GM12891 (cell line): ENCODE data around the gene TMEM50A. TPM values are rescaled to one million over a fixed set of nuclear protein-coding genes. Genes with fewer than 3 reads are reported as not detected.
"Not testable (repeated sequence)": the region's sequence is repeated elsewhere in the genome, so short reads cannot be mapped to it uniquely, and the experiment has no call there.

Experiments used
- DNase-seq: peaks from one replicate; pipeline ENCODE4 v3.0.0; 2011; ENCODE audit warnings: low spot score; ENCODE audit not compliant: insufficient read length
- FAIRE-seq: peaks from 2 replicates; lab custom pipeline; 2011; peaks lifted over from hg19 to GRCh38; lab: Jason Lieb, UNC
- PAX5 ChIP-seq: IDR thresholded peaks from 2 replicates; pipeline ENCODE4 v1.6.1; 2011; ENCODE audit warnings: low read length, moderate library complexity, mild to moderate bottlenecking; ENCODE audit not compliant: insufficient read depth, severe bottlenecking
- POLR2A ChIP-seq: IDR thresholded peaks from 2 replicates; pipeline ENCODE4 v1.6.1; 2011; ENCODE audit warnings: low read depth, low read length, control low read depth
- POLR2AphosphoS5 ChIP-seq: IDR thresholded peaks from 2 replicates; pipeline ENCODE4 v1.6.1; 2011; ENCODE audit warnings: low read depth, low read length, control low read depth
- POU2F2 ChIP-seq: IDR thresholded peaks from 2 replicates; pipeline ENCODE4 v1.6.1; 2011; ENCODE audit warnings: low read depth, mild to moderate bottlenecking, control low read depth, low read length, moderate library complexity
- polyA plus RNA-seq: library from polyadenylated mRNA; unstranded; fragments of >200 nt; gene quantifications from one replicate; pipeline ENCODE4 v1.2.1, GENCODE V29; 2012; ENCODE audit warnings: low read depth, missing spikeins, inconsistent platforms; ENCODE audit not compliant: missing spikeins

TMEM50A gene
- 82.9 TPM for polyA plus RNA-seq

DNA sequence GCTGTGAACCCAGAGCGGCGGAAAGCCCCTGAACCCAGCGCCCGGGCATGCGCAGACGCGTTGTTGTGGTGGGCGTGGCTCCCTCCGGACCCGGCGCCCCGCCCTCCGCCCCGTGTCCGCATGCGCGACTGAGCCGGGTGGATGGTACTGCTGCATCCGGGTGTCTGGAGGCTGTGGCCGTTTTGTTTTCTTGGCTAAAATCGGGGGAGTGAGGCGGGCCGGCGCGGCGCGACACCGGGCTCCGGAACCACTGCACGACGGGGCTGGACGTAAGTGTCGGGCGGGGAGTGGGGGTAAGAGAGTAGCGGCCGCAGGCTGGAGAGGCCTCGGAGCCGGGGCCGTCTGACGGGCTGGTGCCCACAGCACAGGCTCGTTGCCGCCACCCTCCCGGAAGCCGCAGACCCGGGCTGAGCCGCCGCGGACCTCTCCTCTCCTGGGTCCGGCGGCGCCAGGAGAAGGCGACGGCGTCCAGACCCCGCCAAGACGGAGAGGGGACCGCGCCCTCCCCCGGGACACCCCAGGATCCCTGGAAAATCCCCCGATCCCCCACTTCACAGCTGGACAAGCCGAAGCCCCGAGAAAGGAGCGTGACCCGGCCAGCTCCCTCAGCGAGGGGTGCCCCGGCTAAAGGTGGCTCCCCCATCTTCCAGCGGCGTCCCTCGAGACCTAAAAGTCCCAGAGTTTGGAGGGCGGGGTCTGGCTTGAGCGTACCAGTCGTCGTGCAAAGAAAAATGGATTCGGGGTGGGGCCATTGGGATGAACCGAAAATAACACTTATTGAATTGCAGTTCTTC, at the start of gene TMEM50A:
Gene TMEM50A, plus strand, starts transcription at position 147 of the 794 bp plus-strand sequence. CDS start 2,153 bp downstream, outside the sequence.
- DNase-seq (peak; percentile 79), FAIRE-seq (peak; percentile 99)
- TF ChIP-seq POU2F2: no peak
- TF ChIP-seq POLR2A: peak; percentile 40; the same call in 1 of the 2 replicates
- TF ChIP-seq POLR2AphosphoS5: peak; percentile 40; the same call in 1 of the 2 replicates
- TF ChIP-seq PAX5: no peak

DNA sequence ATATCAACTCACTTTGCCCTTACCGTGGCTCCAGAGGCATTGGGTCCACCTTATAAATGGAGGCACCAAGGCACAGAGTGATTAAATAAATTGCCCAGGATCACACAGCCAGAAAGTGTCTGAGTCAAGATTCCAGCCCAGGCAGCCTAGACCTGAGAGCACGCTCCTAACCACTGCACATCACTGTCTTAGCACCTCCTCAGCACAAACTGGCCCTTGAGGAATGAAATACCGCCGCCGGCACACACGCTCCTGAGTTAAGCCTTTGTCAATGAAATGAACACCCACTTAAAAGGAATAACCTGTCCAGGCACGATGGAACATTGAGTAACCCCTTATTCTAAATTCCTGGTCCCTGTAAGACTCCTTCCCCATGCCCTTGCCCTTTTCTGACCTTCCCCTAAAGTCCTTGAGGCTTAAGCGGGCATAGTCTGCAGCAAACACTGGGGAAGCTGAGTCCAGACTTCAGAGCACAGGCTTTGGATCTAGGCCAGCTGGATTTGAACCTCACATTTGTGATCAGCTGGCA, 49.5 kb upstream of the TMEM50A start:
- not testable (repeated sequence) for DNase-seq, FAIRE-seq

DNA sequence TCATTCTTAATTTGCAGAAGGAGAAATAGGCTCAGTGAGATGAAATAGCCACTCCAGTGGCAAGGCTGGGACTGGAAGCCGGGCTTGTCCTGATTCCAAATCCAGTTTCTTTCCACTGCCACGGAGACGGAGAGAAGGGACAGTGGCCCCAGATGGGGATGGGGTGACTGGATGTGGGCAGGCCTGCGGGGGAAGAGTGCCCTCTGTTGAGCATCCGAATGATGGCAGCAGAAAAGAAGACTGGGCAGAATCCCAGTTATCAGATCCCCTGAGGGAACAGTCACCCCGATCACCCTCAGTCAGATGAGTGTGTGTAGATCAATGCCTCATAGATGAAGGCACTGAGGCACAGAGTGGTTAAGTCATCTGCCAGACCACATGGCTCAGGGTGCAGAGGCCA, 48.1 kb upstream of the TMEM50A start:
- DNase-seq: not testable (repeated sequence)
- peak; percentile 87 for FAIRE-seq

DNA sequence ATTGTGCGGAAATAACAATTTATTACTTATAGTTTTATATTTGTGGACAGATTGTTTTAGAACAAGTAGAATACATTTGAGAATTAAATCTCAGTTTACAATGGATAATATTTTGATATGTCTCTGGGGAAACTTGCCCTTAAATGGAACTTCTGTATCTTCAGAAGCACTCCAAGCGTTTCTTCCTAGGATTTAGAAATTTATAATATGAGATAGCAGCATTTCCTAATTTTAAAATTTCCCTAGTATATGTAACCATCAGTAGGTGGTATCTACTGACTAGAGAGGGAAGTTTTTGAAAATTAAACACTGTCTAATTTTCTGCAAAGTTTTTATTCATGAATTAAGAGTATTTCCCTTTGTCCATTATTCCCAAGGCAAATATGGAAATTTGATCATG, 44.7 kb upstream of the TMEM50A start:
- FAIRE-seq, DNase-seq: not testable (repeated sequence)

DNA sequence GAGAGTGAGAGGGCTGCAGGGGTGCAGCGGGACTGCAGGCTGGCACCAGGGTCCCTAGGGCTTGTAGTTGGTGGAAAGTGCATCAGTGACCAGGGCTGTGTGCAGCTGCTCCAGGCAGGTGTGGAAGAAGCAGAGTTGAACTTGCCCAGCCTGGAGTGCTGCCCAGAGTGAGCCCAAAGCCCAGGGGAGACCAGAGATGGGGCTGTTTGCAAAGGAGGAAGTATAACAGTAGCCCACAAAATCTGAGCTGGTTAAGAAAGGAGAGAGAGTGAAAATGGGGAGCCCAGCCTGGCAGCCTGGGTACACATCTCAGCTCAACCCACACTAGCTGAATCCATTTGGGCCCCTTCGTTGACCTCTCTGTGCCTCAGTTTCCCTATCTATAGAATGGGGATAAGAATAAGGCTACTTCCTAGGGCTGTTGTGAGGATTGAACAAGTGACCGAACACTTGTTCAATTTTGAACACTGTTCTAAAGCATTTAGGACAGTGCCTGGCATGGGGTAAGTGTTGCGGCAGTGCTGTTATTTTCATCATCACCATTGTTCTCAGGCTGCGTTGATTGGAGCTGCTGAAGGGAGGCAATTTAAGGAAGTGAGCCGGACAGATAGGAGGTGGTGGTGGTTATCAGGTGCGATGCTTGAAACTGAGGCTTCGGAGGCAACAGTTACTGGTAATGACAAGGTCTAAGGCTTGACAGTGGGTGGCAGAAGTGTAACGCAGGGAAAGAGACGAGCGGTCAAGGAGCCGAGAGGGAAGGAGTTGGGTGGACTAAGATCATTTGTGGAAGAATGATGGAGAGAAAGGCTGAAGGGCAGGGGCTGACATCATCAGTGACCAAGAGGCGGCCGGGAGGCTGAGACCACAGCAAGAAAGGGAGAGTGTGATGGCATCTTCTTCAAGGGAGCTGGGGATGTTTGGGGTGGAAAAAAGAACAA, 43.0 kb upstream of the TMEM50A start:
- not testable (repeated sequence) for FAIRE-seq, DNase-seq

DNA sequence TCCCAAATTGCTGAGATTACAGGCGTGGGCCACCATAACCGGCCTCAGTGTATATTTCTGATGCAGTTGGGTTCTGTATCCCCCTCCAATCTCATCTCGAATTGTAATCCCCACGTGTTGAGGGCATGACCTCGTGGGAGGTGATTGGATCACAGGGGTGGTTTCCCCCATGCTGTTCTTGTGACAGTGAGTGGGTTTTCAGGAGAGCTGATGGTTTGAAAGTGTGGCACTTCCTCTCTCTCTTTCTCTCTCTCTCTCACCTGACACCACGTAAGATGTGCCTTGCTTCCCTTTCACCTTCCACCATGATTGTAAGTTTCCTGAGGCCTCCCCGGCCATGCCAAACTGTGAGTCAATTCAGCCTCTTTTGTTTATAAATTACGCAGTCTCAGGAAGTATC, 41.6 kb upstream of the TMEM50A start:
- not testable (repeated sequence) for DNase-seq, FAIRE-seq

DNA sequence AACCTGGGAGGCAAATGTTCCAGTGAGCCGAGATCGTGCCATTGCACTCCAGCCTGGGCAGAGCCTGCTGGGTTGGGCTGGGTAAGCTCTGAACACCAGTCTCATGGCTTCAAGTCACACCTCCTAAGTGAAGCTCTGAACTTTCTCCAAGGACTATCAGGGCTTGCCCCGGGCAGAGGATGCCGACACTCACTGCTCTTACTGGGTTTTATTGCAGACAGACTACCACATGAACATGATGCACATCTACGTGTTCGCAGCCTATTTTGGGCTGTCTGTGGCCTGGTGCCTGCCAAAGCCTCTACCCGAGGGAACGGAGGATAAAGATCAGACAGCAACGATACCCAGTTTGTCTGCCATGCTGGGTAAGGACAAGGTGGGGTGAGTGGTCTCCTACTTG, 37.4 kb upstream of the TMEM50A start:
- not testable (repeated sequence) for FAIRE-seq, DNase-seq

DNA sequence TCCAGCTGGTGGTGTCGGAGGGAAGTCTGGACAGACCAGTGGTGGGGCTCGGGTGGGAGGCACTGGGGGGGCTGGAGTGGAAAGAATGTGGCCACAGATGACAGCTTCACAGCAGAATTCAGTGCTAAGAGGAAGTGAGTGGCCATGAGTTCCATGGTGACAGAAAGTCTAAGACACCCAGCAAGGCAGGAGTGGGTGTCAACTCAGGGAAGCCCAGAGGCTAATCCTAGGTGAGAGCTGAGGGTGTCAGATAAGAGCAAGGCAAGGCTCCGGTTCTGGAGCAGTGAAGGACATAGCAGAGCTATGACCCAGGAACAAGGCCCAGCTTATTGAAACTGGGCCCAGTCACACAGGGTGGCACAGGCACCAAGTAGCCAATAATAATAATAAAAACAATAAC, 35.8 kb upstream of the TMEM50A start:
- not testable (repeated sequence) for FAIRE-seq, DNase-seq

DNA sequence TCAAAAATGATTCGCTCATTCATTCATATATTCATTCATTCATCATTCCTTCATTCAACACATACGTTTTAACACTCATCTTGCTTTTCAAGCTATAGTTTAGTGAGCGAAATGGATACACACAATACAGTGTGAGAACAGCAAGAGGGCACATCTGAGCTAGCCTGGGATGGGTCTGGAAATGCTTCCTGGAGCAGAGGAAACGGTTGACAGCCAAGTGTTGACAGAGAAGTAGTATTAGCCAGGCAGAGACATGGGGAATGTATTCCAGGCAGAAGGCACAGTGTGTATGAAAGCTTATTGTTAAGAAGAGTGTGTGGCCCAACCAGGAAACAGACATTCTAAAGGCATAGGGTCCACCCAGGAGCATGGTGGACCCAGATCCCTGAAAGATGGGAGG, 33.2 kb upstream of the TMEM50A start:
- not testable (repeated sequence) for DNase-seq, FAIRE-seq

DNA sequence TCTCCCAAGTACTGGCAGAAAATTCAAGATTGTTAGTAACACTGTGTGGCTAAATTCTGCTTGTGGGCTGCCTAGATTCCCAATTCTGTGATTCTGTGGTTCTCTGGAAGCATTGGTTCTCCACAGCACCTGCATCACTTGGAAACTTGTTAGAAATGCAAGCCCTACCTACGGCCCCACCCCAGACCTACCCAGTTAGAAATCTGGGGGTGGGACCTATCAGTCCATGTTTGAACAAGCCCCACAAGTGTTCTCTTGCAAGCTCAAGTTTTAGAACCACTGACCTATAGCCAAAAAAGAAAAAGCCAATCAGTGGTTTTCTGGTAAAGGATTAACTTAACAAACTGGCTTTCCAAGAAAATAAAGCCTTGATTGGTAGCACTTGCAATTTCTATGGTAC, 30.0 kb upstream of the TMEM50A start:
- not testable (repeated sequence) for FAIRE-seq, DNase-seq

DNA sequence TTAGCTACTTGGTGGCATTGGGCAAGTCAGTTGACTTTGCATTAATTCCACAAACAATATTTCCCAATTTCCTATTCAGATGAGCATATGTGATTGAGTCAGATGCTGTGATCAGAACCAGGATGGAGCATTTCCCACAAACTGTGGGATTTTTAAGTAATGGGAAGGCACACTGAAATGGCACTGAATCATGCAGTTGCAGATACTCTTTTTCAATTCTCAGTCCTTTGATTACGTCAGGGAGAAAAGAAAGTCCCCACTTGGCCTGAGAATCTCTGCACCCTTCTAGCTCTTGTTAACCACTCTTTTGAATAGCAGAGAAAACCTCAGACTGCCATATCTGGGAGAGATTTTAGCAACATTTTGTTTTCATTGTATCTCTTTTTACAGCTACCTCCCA, 29.0 kb upstream of the TMEM50A start:
- not testable (repeated sequence) for FAIRE-seq, DNase-seq

DNA sequence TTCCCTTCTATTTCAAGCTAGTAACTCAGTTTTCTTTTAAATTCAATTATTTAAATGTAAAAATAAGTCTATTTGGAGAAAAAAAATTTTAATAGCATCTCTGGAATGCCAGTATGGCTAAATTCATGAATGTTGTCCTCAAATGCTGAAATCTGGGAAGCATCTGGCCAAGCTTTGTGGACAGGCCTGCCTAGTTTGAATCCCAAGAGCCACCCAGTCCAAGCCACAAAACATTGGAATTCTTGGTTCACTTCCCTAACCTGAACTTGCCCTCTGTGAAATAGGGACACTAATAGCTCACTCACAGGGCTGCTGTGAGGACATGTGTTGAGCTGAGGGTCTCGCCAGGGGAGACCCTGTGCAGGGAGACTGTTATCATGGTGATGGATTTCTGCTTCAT, 28.6 kb upstream of the TMEM50A start:
- not testable (repeated sequence) for FAIRE-seq, DNase-seq

DNA sequence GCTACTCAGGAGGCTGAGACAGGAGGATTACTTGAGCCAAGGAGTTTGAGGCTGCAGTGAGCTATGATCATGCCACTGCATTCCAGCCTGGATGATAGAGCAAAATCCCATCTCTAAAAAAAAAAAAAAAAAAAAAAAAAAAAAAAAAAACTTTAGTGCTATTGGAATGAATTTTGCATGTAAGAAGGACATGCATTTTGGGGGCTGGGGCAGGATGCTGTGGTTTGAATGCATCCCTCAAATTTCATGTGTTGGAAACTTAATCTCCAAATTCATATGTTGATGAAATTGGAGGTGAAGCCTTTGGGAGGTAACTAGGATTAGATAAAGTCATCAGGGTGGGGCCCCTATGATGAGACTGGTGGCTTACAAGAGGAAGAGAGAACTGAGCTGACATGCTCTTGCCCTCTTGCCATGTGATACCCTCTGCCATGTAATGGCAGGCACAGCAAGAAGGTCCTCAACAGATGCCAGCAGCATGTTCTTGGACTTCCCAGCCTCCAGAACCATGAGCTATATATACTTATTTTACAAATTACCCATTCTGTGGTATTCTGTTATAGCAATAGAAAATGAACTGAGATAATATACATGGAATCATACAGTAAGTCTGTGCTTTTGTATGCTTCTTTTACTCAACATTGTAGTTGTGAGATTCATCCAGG, 25.2 kb upstream of the TMEM50A start:
- not testable (repeated sequence) for FAIRE-seq, DNase-seq

DNA sequence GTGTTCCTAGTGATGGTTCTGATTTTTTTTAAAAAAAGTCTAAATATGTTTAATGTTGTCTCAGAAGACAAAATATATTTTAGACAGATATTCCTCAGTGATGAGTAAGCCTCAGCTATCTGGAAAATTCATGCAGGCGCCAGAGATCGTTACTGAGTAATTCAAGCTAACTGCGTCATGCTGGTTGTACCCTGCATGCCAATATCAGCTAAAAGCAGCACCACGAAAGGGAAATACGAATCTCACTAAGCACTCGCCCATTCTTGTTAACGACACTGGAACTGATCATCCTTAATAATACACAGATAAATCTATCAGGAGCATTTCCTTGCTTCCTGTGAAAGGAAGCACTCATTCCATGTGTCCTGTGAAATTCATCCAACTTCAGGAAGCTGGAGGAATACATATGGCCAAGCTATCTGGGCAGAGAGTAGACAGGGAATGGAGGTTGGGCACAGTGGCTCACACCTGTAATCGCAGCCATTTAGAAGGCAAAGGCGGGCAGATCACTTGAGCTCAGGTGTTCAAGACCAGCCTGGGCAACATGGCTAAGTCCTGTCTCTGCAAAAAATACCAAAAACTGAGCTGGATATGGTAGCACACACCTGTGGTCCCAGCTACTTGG, 17.7 kb upstream of the TMEM50A start:
- FAIRE-seq, DNase-seq: not testable (repeated sequence)

DNA sequence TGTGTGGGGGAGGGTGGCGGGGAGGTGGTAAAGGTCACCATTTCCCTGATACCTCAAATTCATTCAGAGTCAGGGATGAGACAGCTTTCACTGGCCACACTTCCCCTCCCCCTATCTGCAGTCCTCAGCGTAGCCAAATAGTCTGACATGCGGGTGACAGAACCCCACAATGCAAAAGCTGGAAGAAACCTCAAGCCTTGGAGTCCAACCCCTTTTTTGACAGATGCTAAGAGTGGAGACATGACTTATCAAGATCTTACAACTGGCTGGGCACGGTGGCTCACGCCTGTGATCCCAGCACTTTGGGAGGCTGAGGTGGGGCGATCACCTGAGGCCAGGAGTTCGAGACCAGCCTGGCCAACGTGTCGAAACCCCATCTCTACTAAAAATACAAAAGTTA, 16.0 kb upstream of the TMEM50A start:
- FAIRE-seq, DNase-seq: not testable (repeated sequence)

DNA sequence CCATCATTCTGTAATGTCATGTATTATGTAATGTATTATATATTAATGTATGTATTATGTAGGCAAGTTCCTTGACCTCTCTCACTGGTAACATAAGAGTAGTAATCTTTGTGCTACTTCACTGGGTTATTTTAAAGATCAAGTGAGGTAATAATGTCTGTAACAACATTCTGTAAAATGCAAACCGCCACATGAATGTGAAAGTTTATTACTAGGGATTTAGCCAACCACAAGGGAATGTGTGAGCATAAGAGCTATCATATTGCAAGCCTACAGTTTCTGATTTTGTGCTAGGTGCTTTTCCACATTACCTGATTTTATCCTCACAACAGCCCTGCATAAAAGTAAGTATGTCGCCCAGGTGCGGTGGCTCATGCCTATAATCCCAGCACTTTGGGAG, 13.7 kb upstream of the TMEM50A start:
- not testable (repeated sequence) for DNase-seq, FAIRE-seq

DNA sequence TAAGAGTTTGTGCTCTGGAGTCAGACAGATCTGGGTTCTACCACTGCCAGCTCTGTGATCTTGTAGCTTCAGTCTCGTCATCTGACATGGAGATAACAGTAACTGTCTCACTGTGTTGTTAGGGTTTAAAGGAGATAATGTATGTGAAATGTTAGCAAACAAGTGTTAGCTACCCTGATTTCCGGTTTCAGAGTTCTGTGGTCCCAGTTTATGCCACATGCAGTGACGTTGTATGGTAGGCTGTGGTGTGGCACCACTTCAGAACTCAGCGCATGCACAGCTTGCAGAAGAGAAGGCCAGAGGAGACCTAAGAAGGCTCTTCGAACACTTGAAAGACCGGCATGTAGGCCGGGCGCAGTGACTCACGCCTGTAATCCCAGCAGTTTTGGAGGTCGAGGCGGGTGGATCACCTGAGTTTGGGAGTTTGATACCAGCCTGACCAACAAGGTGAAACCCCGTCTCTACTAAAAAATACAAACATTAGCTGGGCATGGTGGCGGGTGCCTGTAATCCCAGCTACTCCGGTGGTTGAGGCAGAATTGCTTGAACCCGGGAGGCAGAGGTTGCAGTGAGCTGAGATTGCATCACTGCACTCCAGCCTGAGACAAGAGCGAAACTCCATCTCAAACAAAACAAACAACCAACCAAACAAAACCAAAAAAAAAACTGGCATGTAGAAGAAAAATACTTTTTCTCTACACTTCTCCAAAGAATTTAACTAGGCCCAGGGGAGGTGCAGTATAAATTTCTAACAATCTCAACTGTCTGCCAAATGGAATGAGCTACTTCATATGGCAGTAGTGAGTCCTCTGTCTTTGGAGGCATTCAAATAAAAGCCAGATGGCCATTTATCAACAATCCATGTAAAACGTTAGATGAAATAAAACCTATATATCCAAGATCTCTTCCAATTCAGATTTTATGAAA, 10.0 kb upstream of the TMEM50A start:
- FAIRE-seq, DNase-seq: not testable (repeated sequence)
